Naive thymus-derived CD8-positive, alpha-beta T cell (primary cell): ENCODE measurements around the gene PCDHA9. TPM values are rescaled to one million over a fixed set of nuclear protein-coding genes. Genes with fewer than 3 reads are reported as not detected.
"Not testable (repeated sequence)": the region's sequence is repeated elsewhere in the genome, so short reads cannot be mapped to it uniquely, and the experiment has no call there.

Source experiments
- ATAC-seq, 2 donors: fragments of 150-1000 bp; cut with Tn5 transposase in 1 of 2; sonication (Bioruptor Pico), chemical (Tn5 transposase) in 1 of 2; 1 replicate in 1 of 2; 2 replicates in 1 of 2; pipeline ENCODE4 v1.10.0; 2021; ENCODE audit warnings: mild to moderate bottlenecking in 2 of 2, moderate library complexity in 2 of 2
- POLR2A ChIA-PET: fragments of 350-600 bp; sonication (Branson Sonifier 250); formaldehyde crosslinking; loops from one replicate; lab custom pipeline; 2021; ENCODE audit warnings: antibody characterized with exemption; lab: Charles Lee
- DNase-seq, 10 donors: peaks; one replicate each; pipeline versions ENCODE4 v3.0.0 to v3.0.0-alpha.2; 2020 to 2022
- H3K27ac Mint-ChIP-seq, 10 donors: one replicate each; pipeline ENCODE4 v1.8.0; 2020 to 2022; ENCODE audit warnings: mild to moderate bottlenecking in 10 of 10, mixed read lengths in 10 of 10, moderate library complexity in 4 of 10, inconsistent platforms in 1 of 10
- H3K27me3 Mint-ChIP-seq, 5 donors: one replicate each; pipeline ENCODE4 v1.8.0; 2021 to 2022; ENCODE audit warnings: mixed read lengths in 5 of 5
- H3K36me3 Mint-ChIP-seq, 3 donors: one replicate each; pipeline ENCODE4 v1.8.0; 2020 to 2022; ENCODE audit warnings: mixed read lengths in 3 of 3, mild to moderate bottlenecking in 2 of 3, inconsistent platforms in 1 of 3
- H3K4me1 Mint-ChIP-seq, 4 donors: one replicate each; pipeline ENCODE4 v1.8.0; 2021 to 2022; ENCODE audit warnings: mixed read lengths in 4 of 4
- H3K4me3 Mint-ChIP-seq, 10 donors: one replicate each; pipeline ENCODE4 v1.8.0; 2020 to 2022; ENCODE audit warnings: mild to moderate bottlenecking in 10 of 10, mixed read lengths in 10 of 10, moderate library complexity in 6 of 10, inconsistent platforms in 1 of 10
- H3K9me3 Mint-ChIP-seq, 9 donors: one replicate each; pipeline ENCODE4 v1.8.0; 2020 to 2022; ENCODE audit warnings: mixed read lengths in 9 of 9, mild to moderate bottlenecking in 3 of 9, inconsistent platforms in 1 of 9, moderate library complexity in 1 of 9
- polyA plus RNA-seq, 3 donors: library from polyadenylated mRNA; unstranded; fragments of 300-500 nt; fragmentation: Illumina TruSeq; gene quantifications; one replicate each; pipeline ENCODE4 v1.2.3, GENCODE V29; 2021
- total RNA-seq, 8 experiments: library from RNA in 2 of 8; stranded (reverse) in 2 of 8; gene quantifications; one replicate each; pipeline ENCODE4 v1.2.3 and lab custom pipeline; 2021 to 2026

Gene PCDHA9
- total and polyA plus RNA-seq, 5 experiments from 2014 or later: not detected

DNA sequence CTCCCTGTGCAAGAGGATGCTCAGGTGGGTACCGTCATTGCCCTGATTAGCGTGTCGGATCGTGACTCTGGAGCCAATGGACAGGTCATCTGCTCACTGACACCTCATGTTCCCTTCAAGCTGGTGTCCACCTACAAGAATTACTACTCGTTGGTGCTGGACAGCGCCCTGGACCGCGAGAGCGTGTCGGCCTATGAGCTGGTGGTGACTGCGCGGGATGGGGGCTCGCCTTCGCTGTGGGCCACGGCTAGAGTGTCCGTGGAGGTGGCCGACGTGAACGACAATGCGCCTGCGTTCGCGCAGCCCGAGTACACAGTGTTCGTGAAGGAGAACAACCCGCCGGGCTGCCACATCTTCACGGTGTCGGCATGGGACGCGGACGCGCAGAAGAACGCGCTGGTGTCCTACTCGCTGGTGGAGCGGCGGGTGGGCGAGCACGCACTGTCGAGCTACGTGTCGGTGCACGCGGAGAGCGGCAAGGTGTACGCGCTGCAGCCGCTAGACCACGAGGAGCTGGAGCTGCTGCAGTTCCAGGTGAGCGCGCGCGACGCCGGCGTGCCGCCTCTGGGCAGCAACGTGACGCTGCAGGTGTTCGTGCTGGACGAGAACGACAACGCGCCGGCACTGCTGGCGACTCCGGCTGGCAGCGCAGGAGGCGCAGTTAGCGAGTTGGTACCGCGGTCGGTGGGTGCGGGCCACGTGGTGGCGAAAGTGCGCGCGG lies 28.5 kb downstream of the PCDHA9 start:
- H3K27ac Mint-ChIP-seq: peak overlapping the region in 1 of 10 donors; percentile 87

GRCh38 chr5:140877262-140877581 lies 29.0 kb downstream of the PCDHA9 start:
- no peak overlapping the region for H3K4me3 Mint-ChIP-seq

More for the DNA sequence above, 28.5 kb downstream of the PCDHA9 start:
- peaks cover 41 to 63% (median 47%) of the 10 kb centered on the region in 5 donors for H3K27me3 Mint-ChIP-seq
- H3K9me3 Mint-ChIP-seq: peaks cover 19 to 79% (median 44%) of the 10 kb centered on the region in 9 donors
- H3K4me3 Mint-ChIP-seq, H3K4me1 Mint-ChIP-seq, ATAC-seq, DNase-seq: not testable (repeated sequence)
- POLR2A ChIA-PET: interaction anchor here (0.7 kb wide), 1 partner anchor 13 kb away, joined by 3 read pairs; no protein-coding TSS in a partner anchor
- H3K36me3 Mint-ChIP-seq: peaks cover 8 to 51% (median 29%) of the 10 kb centered on the region in 3 donors

GRCh38 chr5:140881889-140882590 lies 33.9 kb downstream of the PCDHA9 start, which contains the start of gene PCDHA13:
Gene PCDHA13, plus strand, starts transcription at chr5:140882124. Its CDS starts 145 bp downstream, at chr5:140882269.
- Mint-ChIP-seq H3K9me3 (peaks cover 20 to 65% (median 37%) of the 10 kb centered on the region in 9 donors), H3K36me3 (peaks cover 5 to 50% (median 5%) of the 10 kb centered on the region in 3 donors), H3K27ac (peak within 1 kb of the TSS in 1 of 10 donors; percentile 7), H3K27me3 (peaks cover 30 to 49% (median 40%) of the 10 kb centered on the region in 5 donors), H3K4me1 (no peaks in the 10 kb centered on the region), H3K4me3 (no peak within 1 kb of the TSS)
- ATAC-seq: no peak
- no peak for DNase-seq
- POLR2A ChIA-PET: no interaction called here

More at GRCh38 chr5:140877262-140877581, 29.0 kb downstream of the PCDHA9 start:
- H3K27me3 Mint-ChIP-seq: peaks cover 45 to 66% (median 46%) of the 10 kb centered on the region in 5 donors
- DNase-seq (no peak), ATAC-seq (no peak)
- peaks cover 21 to 79% (median 40%) of the 10 kb centered on the region in 9 donors for H3K9me3 Mint-ChIP-seq
- POLR2A ChIA-PET: no interaction called here
- no peaks in the 10 kb centered on the region for H3K4me1 Mint-ChIP-seq
- no peak overlapping the region for H3K27ac Mint-ChIP-seq
- H3K36me3 Mint-ChIP-seq: peaks cover 5 to 50% (median 29%) of the 10 kb centered on the region in 3 donors

- Mint-ChIP-seq H3K27ac (peak overlapping the region in 1 of 10 donors; percentile 7), H3K4me3 (no peak overlapping the region), H3K27me3 (peaks cover 33 to 54% (median 42%) of the 10 kb centered on the region in 5 donors), H3K36me3 (peaks cover 5 to 53% (median 5%) of the 10 kb centered on the region in 3 donors), H3K4me1 (no peaks in the 10 kb centered on the region), H3K9me3 (peaks cover 20 to 68% (median 42%) of the 10 kb centered on the region in 9 donors)
- POLR2A ChIA-PET: no interaction called here
- no peak for DNase-seq
- ATAC-seq: no peak
Observed at GRCh38 chr5:140882591-140882899, 34.4 kb downstream of the PCDHA9 start.

DNA sequence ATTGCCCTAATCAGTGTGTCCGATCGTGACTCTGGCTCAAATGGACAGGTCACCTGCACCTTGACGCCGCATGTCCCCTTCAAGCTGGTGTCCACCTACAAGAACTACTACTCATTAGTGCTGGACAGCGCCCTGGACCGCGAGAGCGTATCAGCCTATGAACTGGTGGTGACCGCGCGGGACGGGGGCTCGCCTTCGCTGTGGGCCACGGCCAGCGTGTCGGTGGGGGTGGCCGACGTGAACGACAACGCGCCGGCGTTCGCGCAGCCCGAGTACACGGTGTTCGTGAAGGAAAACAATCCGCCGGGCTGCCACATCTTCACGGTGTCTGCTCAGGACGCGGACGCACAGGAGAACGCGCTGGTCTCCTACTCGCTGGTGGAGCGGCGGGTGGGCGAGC lies 35.2 kb downstream of the PCDHA9 start:
- POLR2A ChIA-PET: no interaction called here
- peaks cover 5 to 54% (median 5%) of the 10 kb centered on the region in 3 donors for H3K36me3 Mint-ChIP-seq
- DNase-seq: no peak
- H3K4me1 Mint-ChIP-seq: no peaks in the 10 kb centered on the region
- H3K27me3 Mint-ChIP-seq: peaks cover 34 to 62% (median 42%) of the 10 kb centered on the region in 5 donors
- H3K27ac Mint-ChIP-seq: no peak overlapping the region
- H3K4me3 Mint-ChIP-seq: no peak overlapping the region
- ATAC-seq: no peak
- H3K9me3 Mint-ChIP-seq: peaks cover 20 to 61% (median 48%) of the 10 kb centered on the region in 9 donors

- Mint-ChIP-seq H3K36me3 (peaks cover 5 to 46% (median 5%) of the 10 kb centered on the region in 3 donors), H3K9me3 (peaks cover 18 to 54% (median 43%) of the 10 kb centered on the region in 9 donors), H3K27ac (no peak overlapping the region), H3K4me1 (no peaks in the 10 kb centered on the region), H3K27me3 (peaks cover 31 to 55% (median 39%) of the 10 kb centered on the region in 5 donors), H3K4me3 (no peak overlapping the region)
- ATAC-seq: no peak
- no peak for DNase-seq
- POLR2A ChIA-PET: no interaction called here
Observed at GRCh38 chr5:140883927-140884697, 35.9 kb downstream of the PCDHA9 start.

Other genes with a start within 250 kb of the PCDHA9 start
- gene CD14, start 215.2 kb upstream of the PCDHA9 start, total RNA-seq: 1 to 10 TPM; 4.5 to 4.6 TPM
- gene CD14, start 215.2 kb upstream of the PCDHA9 start, polyA plus RNA-seq: 1 to 10 TPM; 1.5 to 3.1 (median 2.1) TPM
- 10 to 100 TPM; 46.3 to 55.8 TPM for gene TMCO6, start 208.9 kb upstream of the PCDHA9 start, total RNA-seq
- gene TMCO6, start 208.9 kb upstream of the PCDHA9 start, polyA plus RNA-seq: 10 to 100 TPM; 11.5 to 20.5 (median 13.9) TPM
- 10 to 100 TPM; 43.6 to 44.3 TPM for gene NDUFA2, start 200.8 kb upstream of the PCDHA9 start, total RNA-seq
- gene NDUFA2, start 200.8 kb upstream of the PCDHA9 start, polyA plus RNA-seq: 100 to 1,000 TPM; 137 to 167 (median 160) TPM
- 100 to 1,000 TPM; 178 TPM for gene IK, start 200.6 kb upstream of the PCDHA9 start, total RNA-seq
- 100 to 1,000 TPM; 168 to 207 (median 200) TPM for gene IK, start 200.6 kb upstream of the PCDHA9 start, polyA plus RNA-seq
- gene WDR55, start 183.5 kb upstream of the PCDHA9 start, total RNA-seq: 10 to 100 TPM; 46.2 to 47.7 TPM
- gene WDR55, start 183.5 kb upstream of the PCDHA9 start, polyA plus RNA-seq: 10 to 100 TPM in 1 of 3 donors, 1 to 10 TPM in 2; 9.2 to 15.6 (median 9.6) TPM
- 1 to 10 TPM; 3.4 to 3.7 TPM for gene DND1, start 174.8 kb upstream of the PCDHA9 start, total RNA-seq
- under 1 TPM in 1 of 3 donors, not detected in 2; 0.17 TPM for gene DND1, start 174.8 kb upstream of the PCDHA9 start, polyA plus RNA-seq
- gene HARS1, start 157.0 kb upstream of the PCDHA9 start, total RNA-seq: 10 to 100 TPM; 83.6 to 84.1 TPM
- 10 to 100 TPM; 63.2 to 77.5 (median 65.3) TPM for gene HARS1, start 157.0 kb upstream of the PCDHA9 start, polyA plus RNA-seq
- 10 to 100 TPM; 63.5 to 68.0 TPM for gene HARS2, start 156.9 kb upstream of the PCDHA9 start, total RNA-seq
- 10 to 100 TPM; 15.4 to 24.6 (median 20.1) TPM for gene HARS2, start 156.9 kb upstream of the PCDHA9 start, polyA plus RNA-seq
- 10 to 100 TPM; 55.8 to 59.6 TPM for gene ZMAT2, start 147.9 kb upstream of the PCDHA9 start, total RNA-seq
- gene ZMAT2, start 147.9 kb upstream of the PCDHA9 start, polyA plus RNA-seq: 10 to 100 TPM; 64.2 to 81.3 (median 77.0) TPM
- not detected for gene PCDHA1, start 62.2 kb upstream of the PCDHA9 start, total RNA-seq
- not detected for gene PCDHA1, start 62.2 kb upstream of the PCDHA9 start, polyA plus RNA-seq
- gene PCDHA2, start 53.5 kb upstream of the PCDHA9 start, total RNA-seq: not detected
- gene PCDHA2, start 53.5 kb upstream of the PCDHA9 start, polyA plus RNA-seq: not detected
- not detected for gene PCDHA3, start 47.3 kb upstream of the PCDHA9 start, total RNA-seq
- gene PCDHA3, start 47.3 kb upstream of the PCDHA9 start, polyA plus RNA-seq: not detected
- gene PCDHA4, start 41.3 kb upstream of the PCDHA9 start, total RNA-seq: not detected
- gene PCDHA4, start 41.3 kb upstream of the PCDHA9 start, polyA plus RNA-seq: not detected
- not detected for gene PCDHA5, start 26.8 kb upstream of the PCDHA9 start, total RNA-seq
- gene PCDHA5, start 26.8 kb upstream of the PCDHA9 start, polyA plus RNA-seq: not detected
- gene PCDHA6, start 20.4 kb upstream of the PCDHA9 start, total RNA-seq: not detected
- not detected for gene PCDHA6, start 20.4 kb upstream of the PCDHA9 start, polyA plus RNA-seq
- not detected for gene PCDHA7, start 14.1 kb upstream of the PCDHA9 start, total RNA-seq
- not detected for gene PCDHA7, start 14.1 kb upstream of the PCDHA9 start, polyA plus RNA-seq
- not detected for gene PCDHA8, start 7.2 kb upstream of the PCDHA9 start, total RNA-seq
- gene PCDHA8, start 7.2 kb upstream of the PCDHA9 start, polyA plus RNA-seq: not detected
- not detected for gene PCDHA10, start 7.5 kb downstream of the PCDHA9 start, total RNA-seq
- not detected for gene PCDHA10, start 7.5 kb downstream of the PCDHA9 start, polyA plus RNA-seq
- gene PCDHA11, start 20.6 kb downstream of the PCDHA9 start, total RNA-seq: not detected
- not detected for gene PCDHA11, start 20.6 kb downstream of the PCDHA9 start, polyA plus RNA-seq
- gene PCDHA12, start 26.9 kb downstream of the PCDHA9 start, total RNA-seq: not detected
- gene PCDHA12, start 26.9 kb downstream of the PCDHA9 start, polyA plus RNA-seq: not detected
- not detected for gene PCDHA13, start 33.7 kb downstream of the PCDHA9 start, total RNA-seq
- gene PCDHA13, start 33.7 kb downstream of the PCDHA9 start, polyA plus RNA-seq: not detected
- not detected for gene PCDHAC1, start 77.9 kb downstream of the PCDHA9 start, total RNA-seq
- not detected for gene PCDHAC1, start 77.9 kb downstream of the PCDHA9 start, polyA plus RNA-seq
- gene PCDHAC2, start 118.1 kb downstream of the PCDHA9 start, total RNA-seq: not detected
- not detected for gene PCDHAC2, start 118.1 kb downstream of the PCDHA9 start, polyA plus RNA-seq
- gene PCDHB1, start 203.0 kb downstream of the PCDHA9 start, total RNA-seq: not detected
- gene PCDHB1, start 203.0 kb downstream of the PCDHA9 start, polyA plus RNA-seq: not detected
- not detected for gene PCDHB2, start 246.2 kb downstream of the PCDHA9 start, total RNA-seq
- gene PCDHB2, start 246.2 kb downstream of the PCDHA9 start, polyA plus RNA-seq: under 1 TPM in 1 of 3 donors, not detected in 2; 0.25 TPM